SK-N-SH treated with all-trans-retinoic acid at 6 μM for 48 hours (cell line): ENCODE results near the gene LSM12.

Experiments
- ATAC-seq: fragments of 200-7000 bp; cut with Tn5 transposase; 3 replicates; pipeline ENCODE4 v1.9.1; 2020; ENCODE audit warnings: mild to moderate bottlenecking, moderate library complexity
- ARNTL ChIP-seq: fragments of 450-650 bp; formaldehyde crosslinking; IDR thresholded peaks from 2 replicates; pipeline ENCODE4 v1.5.0; 2020; ENCODE audit warnings: low read depth, mild to moderate bottlenecking, moderate library complexity, borderline replicate concordance
- BACH2 ChIP-seq: fragments of 250-450 bp; sonication (Bioruptor Pico); IDR thresholded peaks from 2 replicates; pipeline ENCODE4 v1.9.0; 2021; ENCODE audit warnings: mild to moderate bottlenecking, borderline replicate concordance
- CSDC2 ChIP-seq: fragments of 250-450 bp; sonication (Bioruptor Pico); IDR thresholded peaks from 2 replicates; pipeline ENCODE4 v1.5.0; 2020; ENCODE audit warnings: mild to moderate bottlenecking, moderate library complexity
- ESRRG ChIP-seq: fragments of 250-450 bp; sonication (Bioruptor Pico); IDR thresholded peaks from 2 replicates; pipeline ENCODE4 v1.6.1; 2021; ENCODE audit warnings: mild to moderate bottlenecking
- GLIS3 ChIP-seq: fragments of 250-450 bp; sonication (Bioruptor Pico); IDR thresholded peaks from 2 replicates; pipeline ENCODE4 v1.5.0; 2020; ENCODE audit warnings: mild to moderate bottlenecking, moderate library complexity
- ISL1 ChIP-seq: fragments of 250-450 bp; sonication (Bioruptor Pico); IDR thresholded peaks from 2 replicates; pipeline ENCODE4 v2.1.2; 2022; ENCODE audit warnings: mild to moderate bottlenecking, moderate library complexity
- OSR1 ChIP-seq: fragments of 250-450 bp; sonication (Bioruptor Pico); IDR thresholded peaks from 2 replicates; pipeline ENCODE4 v1.8.0; 2022; ENCODE audit warnings: moderate library complexity, mild to moderate bottlenecking, inconsistent platforms
- PPARA ChIP-seq: fragments of 250-450 bp; sonication (Bioruptor Pico); IDR thresholded peaks from 2 replicates; pipeline ENCODE4 v1.5.0; 2020; ENCODE audit warnings: mild to moderate bottlenecking, borderline replicate concordance
- RARB ChIP-seq: fragments of 250-450 bp; sonication (Bioruptor Pico); IDR thresholded peaks from 2 replicates; pipeline ENCODE4 v1.8.0; 2021; ENCODE audit warnings: mild to moderate bottlenecking, moderate library complexity
- SNAI2 ChIP-seq: fragments of 250-450 bp; sonication (Bioruptor Pico); IDR thresholded peaks from 2 replicates; pipeline ENCODE4 v1.5.0; 2020; ENCODE audit warnings: mild to moderate bottlenecking, moderate library complexity
- TCF4 ChIP-seq: fragments of 250-450 bp; sonication (Bioruptor Pico); IDR thresholded peaks from 2 replicates; pipeline ENCODE4 v1.8.0; 2021; ENCODE audit warnings: mild to moderate bottlenecking, moderate library complexity, borderline replicate concordance
- TOX ChIP-seq: fragments of 250-450 bp; sonication (Bioruptor Pico); IDR thresholded peaks from 2 replicates; pipeline ENCODE4 v1.8.0; 2021; ENCODE audit warnings: mild to moderate bottlenecking, moderate library complexity, borderline replicate concordance
- ZC3H10 ChIP-seq: fragments of 250-450 bp; sonication (Bioruptor Pico); IDR thresholded peaks from 2 replicates; pipeline ENCODE4 v1.5.1; 2021; ENCODE audit warnings: mild to moderate bottlenecking, moderate library complexity
- ZFP3 ChIP-seq: fragments of 250-450 bp; sonication (Bioruptor Pico); IDR thresholded peaks from 2 replicates; pipeline ENCODE4 v1.5.0; 2020; ENCODE audit warnings: mild to moderate bottlenecking, moderate library complexity
- ZFP30 ChIP-seq: fragments of 450-650 bp; formaldehyde crosslinking; IDR thresholded peaks from 2 replicates; pipeline ENCODE4 v1.5.0; 2022; ENCODE audit warnings: mild to moderate bottlenecking, moderate library complexity
- ZNF565 ChIP-seq: fragments of 450-650 bp; formaldehyde crosslinking; conservative IDR thresholded peaks from 2 replicates; pipeline ENCODE4 v1.5.0; 2020; ENCODE audit warnings: low read depth, mild to moderate bottlenecking, moderate library complexity
- ZNF70 ChIP-seq: fragments of 450-650 bp; formaldehyde crosslinking; IDR thresholded peaks from 2 replicates; pipeline ENCODE4 v1.5.0; 2020; ENCODE audit warnings: mild to moderate bottlenecking, moderate library complexity
- ZNF8 ChIP-seq: fragments of 450-650 bp; formaldehyde crosslinking; IDR thresholded peaks from 2 replicates; pipeline ENCODE4 v1.5.0; 2020; ENCODE audit warnings: mild to moderate bottlenecking, moderate library complexity
- TF ChIP-seq, protein P1 (sequence below): fragments of 250-450 bp; sonication (Bioruptor Pico); IDR thresholded peaks from 2 replicates; pipeline ENCODE4 v1.5.0; 2020; ENCODE audit warnings: mild to moderate bottlenecking, moderate library complexity
- TF ChIP-seq, protein P2 (sequence below): fragments of 250-450 bp; sonication (Bioruptor Pico); IDR thresholded peaks from 2 replicates; pipeline ENCODE4 v1.8.0; 2021; ENCODE audit warnings: low read depth, mild to moderate bottlenecking, moderate library complexity, borderline replicate concordance
- TF ChIP-seq, protein P3 (sequence below): fragments of 250-450 bp; sonication (Bioruptor Pico); IDR thresholded peaks from 2 replicates; pipeline ENCODE4 v1.5.1; 2021; ENCODE audit warnings: mild to moderate bottlenecking, moderate library complexity
- TF ChIP-seq, protein P4 (sequence below): fragments of 250-450 bp; sonication (Bioruptor Pico); IDR thresholded peaks from 2 replicates; pipeline ENCODE4 v1.5.1; 2020; ENCODE audit warnings: low read depth, mild to moderate bottlenecking, moderate library complexity

Gene LSM12

DNA sequence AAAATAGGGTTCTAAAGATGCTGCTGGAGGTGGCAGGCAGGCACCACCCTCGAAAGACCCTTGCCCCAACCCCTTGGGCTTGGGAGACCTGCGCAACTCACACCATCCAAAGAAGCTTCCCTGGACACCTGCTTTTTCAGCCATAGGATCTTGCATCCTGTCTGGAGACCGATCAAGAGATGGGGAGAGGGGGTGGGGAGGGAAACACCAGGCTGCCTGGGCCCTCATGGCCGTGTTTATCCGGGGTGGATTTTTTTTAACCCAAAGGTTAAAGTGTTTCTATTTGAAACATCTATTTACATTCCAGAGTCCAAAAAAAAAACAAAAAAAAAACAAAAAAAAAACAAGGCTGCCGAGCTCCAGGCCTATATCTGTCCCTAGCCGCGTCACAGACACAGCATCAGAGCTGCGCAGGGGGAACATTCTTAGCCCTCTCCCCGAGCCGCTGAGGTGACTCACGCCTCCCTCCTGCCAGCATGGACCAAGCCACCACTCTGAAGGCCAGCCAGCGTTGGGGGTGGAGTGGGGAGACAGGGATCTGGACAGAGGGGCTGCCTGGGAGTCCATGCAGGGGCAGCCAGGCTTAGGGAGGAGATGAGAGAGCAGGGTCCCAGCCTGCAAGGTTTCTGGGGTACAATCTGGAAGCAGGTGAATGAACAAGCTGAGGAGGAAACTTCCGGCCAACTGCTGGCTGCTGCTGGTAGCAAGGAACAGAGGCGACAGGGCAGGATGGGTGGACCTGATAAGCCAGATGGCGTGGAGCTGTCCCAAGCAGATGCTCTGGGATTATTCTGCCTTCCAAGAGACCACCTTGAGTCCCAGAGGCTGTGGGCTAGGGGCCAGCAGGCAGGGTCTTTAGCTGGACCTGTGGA lies 42.2 kb upstream of the LSM12 start (continued):
- TF ChIP-seq, protein P1, sequence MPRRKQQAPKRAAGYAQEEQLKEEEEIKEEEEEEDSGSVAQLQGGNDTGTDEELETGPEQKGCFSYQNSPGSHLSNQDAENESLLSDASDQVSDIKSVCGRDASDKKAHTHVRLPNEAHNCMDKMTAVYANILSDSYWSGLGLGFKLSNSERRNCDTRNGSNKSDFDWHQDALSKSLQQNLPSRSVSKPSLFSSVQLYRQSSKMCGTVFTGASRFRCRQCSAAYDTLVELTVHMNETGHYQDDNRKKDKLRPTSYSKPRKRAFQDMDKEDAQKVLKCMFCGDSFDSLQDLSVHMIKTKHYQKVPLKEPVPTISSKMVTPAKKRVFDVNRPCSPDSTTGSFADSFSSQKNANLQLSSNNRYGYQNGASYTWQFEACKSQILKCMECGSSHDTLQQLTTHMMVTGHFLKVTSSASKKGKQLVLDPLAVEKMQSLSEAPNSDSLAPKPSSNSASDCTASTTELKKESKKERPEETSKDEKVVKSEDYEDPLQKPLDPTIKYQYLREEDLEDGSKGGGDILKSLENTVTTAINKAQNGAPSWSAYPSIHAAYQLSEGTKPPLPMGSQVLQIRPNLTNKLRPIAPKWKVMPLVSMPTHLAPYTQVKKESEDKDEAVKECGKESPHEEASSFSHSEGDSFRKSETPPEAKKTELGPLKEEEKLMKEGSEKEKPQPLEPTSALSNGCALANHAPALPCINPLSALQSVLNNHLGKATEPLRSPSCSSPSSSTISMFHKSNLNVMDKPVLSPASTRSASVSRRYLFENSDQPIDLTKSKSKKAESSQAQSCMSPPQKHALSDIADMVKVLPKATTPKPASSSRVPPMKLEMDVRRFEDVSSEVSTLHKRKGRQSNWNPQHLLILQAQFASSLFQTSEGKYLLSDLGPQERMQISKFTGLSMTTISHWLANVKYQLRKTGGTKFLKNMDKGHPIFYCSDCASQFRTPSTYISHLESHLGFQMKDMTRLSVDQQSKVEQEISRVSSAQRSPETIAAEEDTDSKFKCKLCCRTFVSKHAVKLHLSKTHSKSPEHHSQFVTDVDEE (CRISPR knock-in tag) = no peak
- TF ChIP-seq PPARA (CRISPR knock-in tag) = no peak
- TF ChIP-seq, all 23 proteins: peak for 0

DNA sequence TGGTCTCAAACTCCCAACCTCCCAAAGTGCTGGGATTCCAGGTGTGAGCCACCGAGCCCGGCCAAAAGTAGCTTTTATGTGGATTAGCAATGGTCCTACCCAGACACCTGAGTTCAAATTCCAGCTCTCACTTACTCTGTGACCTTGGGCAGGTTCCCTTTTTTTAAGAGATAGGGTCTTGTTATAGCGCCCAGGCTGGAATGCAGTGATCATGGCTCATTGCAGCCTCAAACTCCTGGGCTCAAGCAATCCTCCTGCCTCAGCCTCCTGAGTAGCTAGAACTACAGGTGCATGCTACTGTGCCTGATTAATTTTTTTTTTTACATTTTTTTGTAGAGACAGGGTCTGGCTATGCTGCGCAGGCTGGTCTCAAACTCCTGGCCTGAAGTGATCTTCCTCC lies 40.3 kb upstream of the LSM12 start:
- ATAC-seq = no peak
- TF ChIP-seq ZNF8 (CRISPR knock-in tag) = no peak
- TF ChIP-seq, protein P2, sequence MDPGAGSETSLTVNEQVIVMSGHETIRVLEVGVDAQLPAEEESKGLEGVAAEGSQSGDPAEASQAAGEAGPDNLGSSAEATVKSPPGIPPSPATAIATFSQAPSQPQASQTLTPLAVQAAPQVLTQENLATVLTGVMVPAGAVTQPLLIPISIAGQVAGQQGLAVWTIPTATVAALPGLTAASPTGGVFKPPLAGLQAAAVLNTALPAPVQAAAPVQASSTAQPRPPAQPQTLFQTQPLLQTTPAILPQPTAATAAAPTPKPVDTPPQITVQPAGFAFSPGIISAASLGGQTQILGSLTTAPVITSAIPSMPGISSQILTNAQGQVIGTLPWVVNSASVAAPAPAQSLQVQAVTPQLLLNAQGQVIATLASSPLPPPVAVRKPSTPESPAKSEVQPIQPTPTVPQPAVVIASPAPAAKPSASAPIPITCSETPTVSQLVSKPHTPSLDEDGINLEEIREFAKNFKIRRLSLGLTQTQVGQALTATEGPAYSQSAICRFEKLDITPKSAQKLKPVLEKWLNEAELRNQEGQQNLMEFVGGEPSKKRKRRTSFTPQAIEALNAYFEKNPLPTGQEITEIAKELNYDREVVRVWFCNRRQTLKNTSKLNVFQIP (CRISPR knock-in tag) = no peak
- no peak for TF ChIP-seq ISL1 (CRISPR knock-in tag)
- TF ChIP-seq RARB (CRISPR knock-in tag) = no peak
- TF ChIP-seq CSDC2 (CRISPR knock-in tag) = no peak
- no peak for TF ChIP-seq TOX
- no peak for TF ChIP-seq ESRRG (CRISPR knock-in tag)
- TF ChIP-seq ZNF565 (CRISPR knock-in tag) = no peak
- no peak for TF ChIP-seq ZC3H10 (CRISPR knock-in tag)
- TF ChIP-seq OSR1 (CRISPR knock-in tag) = no peak
- TF ChIP-seq ZFP30 = no peak
- TF ChIP-seq, protein P3, sequence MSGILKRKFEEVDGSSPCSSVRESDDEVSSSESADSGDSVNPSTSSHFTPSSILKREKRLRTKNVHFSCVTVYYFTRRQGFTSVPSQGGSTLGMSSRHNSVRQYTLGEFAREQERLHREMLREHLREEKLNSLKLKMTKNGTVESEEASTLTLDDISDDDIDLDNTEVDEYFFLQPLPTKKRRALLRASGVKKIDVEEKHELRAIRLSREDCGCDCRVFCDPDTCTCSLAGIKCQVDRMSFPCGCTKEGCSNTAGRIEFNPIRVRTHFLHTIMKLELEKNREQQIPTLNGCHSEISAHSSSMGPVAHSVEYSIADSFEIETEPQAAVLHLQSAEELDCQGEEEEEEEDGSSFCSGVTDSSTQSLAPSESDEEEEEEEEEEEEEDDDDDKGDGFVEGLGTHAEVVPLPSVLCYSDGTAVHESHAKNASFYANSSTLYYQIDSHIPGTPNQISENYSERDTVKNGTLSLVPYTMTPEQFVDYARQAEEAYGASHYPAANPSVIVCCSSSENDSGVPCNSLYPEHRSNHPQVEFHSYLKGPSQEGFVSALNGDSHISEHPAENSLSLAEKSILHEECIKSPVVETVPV = no peak
- TF ChIP-seq PPARA (CRISPR knock-in tag) = no peak
- no peak for TF ChIP-seq ZNF70
- TF ChIP-seq, protein P4, sequence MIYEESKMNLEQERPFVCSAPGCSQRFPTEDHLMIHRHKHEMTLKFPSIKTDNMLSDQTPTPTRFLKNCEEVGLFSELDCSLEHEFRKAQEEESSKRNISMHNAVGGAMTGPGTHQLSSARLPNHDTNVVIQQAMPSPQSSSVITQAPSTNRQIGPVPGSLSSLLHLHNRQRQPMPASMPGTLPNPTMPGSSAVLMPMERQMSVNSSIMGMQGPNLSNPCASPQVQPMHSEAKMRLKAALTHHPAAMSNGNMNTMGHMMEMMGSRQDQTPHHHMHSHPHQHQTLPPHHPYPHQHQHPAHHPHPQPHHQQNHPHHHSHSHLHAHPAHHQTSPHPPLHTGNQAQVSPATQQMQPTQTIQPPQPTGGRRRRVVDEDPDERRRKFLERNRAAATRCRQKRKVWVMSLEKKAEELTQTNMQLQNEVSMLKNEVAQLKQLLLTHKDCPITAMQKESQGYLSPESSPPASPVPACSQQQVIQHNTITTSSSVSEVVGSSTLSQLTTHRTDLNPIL (CRISPR knock-in tag) = no peak
- no peak for TF ChIP-seq BACH2 (CRISPR knock-in tag)
- TF ChIP-seq, protein P1 (CRISPR knock-in tag) = no peak
- no peak for TF ChIP-seq TCF4 (CRISPR knock-in tag)

DNA sequence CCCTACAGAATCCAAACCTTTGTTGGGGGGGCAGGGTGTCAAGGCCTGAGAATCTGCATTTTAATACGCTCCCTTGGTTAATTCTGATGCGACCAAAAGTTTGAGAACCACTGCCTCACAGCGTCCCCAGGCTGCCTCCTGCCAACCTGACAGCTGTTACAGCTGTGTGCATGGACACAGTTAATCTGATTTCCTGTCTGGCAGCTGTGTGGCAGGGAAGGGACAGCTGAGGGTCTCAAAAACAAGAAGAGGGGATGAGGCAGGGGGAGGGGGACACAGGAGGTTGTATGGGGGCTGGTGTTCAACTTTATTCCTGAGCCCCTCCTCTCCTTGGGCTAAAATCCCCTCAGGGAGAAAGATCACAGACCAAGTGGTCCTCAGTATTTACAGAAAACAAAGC lies 39.5 kb upstream of the LSM12 start:
- ATAC-seq = no peak
- TF ChIP-seq, protein P4 (CRISPR knock-in tag) = no peak
- TF ChIP-seq ISL1 (CRISPR knock-in tag) (no peak), ZNF70 (no peak), PPARA (CRISPR knock-in tag) (no peak), ESRRG (CRISPR knock-in tag) (no peak), CSDC2 (CRISPR knock-in tag) (no peak), OSR1 (CRISPR knock-in tag) (no peak), ZC3H10 (CRISPR knock-in tag) (no peak), ARNTL (no peak), ZFP3 (CRISPR knock-in tag) (no peak), GLIS3 (no peak), SNAI2 (CRISPR knock-in tag) (no peak)
- TF ChIP-seq, protein P1 (CRISPR knock-in tag) = no peak
- TF ChIP-seq, all 23 proteins: peak for 0
